ENCODE data around the gene NSUN2.
A peak's percentile ranks its signal among the peaks of the same experiment; 100 is the strongest.
"Not testable (repeated sequence)": the region's sequence is repeated elsewhere in the genome, so short reads cannot be mapped to it uniquely, and the experiment has no call there.

Gene NSUN2

GRCh38 chr5:6581559-6582426, 51.1 kb downstream of the NSUN2 start:
- DNase-seq, result no peak

DNA sequence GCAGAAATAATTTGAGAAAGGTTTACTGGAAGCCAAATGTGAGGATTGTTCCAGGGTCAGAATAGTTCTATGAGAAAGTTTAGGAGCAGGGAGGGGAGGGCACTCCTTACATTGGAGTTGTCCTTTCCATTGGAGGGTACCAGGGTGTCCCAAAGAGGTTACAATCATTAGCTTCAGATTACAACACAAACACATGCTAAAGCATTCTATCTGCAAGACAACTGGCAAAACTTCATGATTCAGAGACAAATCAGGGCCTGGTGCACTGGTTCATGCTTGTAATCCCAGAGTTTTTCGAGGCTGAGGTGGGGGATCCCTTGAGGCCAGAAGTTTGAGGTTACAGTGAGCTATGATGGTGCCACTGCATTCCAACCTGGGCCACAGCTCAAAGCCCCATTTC, 51.8 kb downstream of the NSUN2 start:
- no peak for DNase-seq

DNA sequence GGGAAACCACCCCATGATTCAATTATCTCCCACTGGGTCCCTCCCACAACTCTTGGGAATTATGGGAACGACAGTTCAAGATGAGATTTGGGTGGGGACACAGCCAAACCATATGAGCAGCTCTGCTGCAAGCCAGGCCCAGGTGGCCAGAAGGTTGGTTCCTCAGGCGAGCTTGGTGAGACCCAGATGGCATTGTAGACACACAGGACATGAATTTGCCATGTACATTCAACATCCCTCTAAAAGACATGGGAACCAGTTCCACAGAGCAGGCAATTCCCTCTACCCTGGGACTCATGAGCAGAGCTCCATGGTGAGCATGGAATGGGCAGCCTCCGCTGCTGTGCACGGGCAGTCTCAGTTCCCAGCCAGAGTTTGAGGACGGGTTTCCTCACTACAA, 53.3 kb downstream of the NSUN2 start:
- DNase-seq, result no peak

DNA sequence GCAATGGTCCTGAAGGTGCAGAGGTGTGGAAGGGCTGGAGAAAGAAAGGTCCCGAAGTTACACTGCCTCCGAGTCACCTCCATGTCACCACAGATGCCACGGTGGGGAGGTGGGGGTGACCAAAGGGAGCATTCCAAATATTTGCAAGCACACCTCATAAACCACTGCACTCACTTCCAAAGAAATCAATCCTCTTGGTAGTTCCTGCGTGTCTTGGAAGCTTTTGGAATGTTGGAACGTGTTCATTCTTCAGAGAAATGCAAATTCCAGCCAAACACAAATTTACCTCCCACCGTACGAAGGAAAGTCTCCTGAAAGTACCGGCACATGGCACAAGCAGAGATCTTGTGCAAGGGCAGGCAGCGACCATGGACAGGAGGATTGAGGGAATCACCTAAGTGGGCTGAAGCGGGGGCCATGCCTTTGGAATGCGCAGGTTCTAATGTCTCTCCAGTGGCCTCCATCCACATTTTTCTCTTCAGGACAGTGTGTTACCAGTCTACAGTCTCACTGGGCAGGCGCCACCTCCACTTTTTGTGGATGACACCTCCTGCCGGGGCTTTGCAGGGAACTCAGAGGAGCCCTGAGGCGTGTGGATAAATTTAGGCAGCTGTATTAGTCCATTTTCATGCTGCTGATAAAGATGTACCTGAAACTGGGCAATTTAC, 54.0 kb downstream of the NSUN2 start:
- no peak for DNase-seq

DNA sequence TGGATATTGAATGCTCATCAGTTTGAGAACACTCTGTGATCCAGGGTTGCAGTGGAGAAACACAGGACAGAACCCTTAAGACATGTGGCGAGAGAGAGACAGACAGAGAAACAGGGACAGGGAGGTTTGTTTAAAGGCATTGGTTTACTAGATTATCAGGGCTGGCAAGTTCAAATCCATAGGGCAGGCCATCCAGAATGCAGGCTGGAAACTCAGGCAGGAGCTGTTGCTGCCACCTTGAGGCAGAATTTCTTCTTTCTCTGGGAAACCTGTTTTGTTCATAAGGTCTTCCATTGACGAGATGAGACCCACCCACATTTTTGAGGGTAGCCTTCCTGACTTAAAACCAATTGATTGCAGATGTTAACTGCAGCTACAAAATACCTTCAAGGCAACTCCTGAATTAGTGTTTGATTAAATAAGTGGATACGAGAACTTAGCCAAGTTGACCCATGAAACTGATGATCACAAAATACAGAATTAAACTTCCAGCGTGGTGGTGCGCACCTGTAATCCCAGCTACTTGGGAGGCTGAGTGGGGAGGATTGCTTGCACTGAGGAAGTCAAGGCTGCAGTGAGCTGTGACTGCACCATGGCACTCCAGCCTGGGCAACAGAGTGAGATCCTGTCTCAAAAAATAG, 55.9 kb downstream of the NSUN2 start:
- peak; percentile 11 to 14 for DNase-seq

- peak; percentile 43 to 63 for DNase-seq
Observed at GRCh38 chr5:6574537-6575245, 58.2 kb downstream of the NSUN2 start.

- no peak for DNase-seq
Observed at GRCh38 chr5:6574111-6574510, 58.7 kb downstream of the NSUN2 start.

DNA sequence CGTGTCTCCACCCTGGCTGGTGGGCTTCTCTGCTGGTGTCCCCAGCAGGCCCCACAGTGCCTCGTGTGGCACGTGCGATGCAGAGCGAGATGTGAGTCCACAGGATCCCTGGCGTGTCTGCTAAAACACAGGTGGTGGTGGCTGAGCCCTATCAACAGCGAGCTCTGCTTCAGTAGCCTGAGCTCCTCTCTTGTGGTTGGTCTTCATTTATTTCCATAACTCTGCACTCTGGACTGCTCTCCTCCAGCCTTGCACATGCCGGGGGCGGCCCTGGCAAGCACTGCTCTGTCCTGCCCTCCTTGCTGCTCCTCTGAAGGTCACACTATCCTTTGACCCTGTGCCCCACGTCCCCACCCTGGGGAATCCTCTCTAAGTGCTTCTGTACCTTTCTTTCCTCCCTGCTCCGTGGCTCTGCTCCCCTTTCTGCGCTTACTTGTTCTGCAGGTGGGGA, 59.2 kb downstream of the NSUN2 start:
- DNase-seq, result no peak

- no peak for DNase-seq
Observed at GRCh38 chr5:6572825-6573380, 59.9 kb downstream of the NSUN2 start.

DNA sequence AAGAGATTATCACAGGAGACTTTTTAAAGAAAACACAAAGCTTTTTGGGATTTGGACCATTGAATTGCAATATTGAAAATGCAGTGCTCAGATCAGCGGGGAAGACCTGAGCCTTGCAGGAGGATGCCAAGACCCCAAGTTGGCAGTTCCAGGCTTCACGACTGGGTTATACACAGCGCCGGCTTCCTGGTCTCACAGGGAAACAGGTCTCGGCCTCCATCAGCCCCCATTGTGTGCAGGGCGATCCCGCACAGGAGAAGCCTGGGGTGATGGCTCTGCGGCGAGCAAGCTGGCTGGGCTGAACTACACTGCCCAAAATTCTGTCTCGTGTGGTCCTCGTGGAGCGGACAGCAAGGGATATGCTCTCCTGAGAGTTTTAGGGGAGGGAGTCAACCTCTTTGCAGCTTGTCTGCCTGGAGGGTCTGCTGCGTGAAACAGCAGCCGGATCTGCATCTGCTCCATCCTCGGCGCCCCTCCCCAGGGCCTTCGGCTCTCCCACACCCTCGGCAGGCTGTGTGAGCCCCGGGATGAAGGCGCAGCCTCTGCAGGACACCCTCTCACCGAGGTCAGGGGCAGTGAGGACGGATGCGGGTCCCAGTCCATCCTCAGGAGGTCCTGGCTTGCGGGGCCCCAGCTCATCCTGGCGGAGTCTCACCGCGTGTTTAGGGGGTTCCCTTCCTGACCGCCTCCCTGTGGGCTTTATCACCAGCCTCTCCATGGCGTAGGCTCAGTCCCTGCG, 60.6 kb downstream of the NSUN2 start:
- DNase-seq, result no peak

GRCh38 chr5:6571607-6572006, 61.2 kb downstream of the NSUN2 start:
- not testable (repeated sequence) for DNase-seq

DNA sequence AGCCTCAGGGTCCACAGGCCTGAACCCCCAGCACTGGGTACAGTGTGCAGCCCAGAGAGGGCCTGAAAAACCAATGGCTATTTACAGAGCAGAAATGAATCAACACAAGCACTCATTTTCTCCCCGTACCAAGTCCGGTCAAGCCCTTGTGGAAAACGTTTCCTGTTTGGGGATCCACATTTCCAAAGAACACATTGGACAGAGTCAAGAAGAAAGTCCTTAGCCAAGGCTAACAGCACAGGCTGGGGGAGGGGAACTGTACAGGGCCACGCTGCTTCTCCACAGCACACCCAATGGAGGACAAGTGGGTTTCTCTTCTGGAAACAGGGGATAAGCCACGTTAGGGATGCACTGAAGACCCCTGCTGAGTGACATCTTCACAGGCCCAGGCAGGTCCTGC, 62.3 kb downstream of the NSUN2 start:
- DNase-seq, result no peak

- no peak for DNase-seq
Observed at GRCh38 chr5:6568889-6569288, 64.0 kb downstream of the NSUN2 start.

DNA sequence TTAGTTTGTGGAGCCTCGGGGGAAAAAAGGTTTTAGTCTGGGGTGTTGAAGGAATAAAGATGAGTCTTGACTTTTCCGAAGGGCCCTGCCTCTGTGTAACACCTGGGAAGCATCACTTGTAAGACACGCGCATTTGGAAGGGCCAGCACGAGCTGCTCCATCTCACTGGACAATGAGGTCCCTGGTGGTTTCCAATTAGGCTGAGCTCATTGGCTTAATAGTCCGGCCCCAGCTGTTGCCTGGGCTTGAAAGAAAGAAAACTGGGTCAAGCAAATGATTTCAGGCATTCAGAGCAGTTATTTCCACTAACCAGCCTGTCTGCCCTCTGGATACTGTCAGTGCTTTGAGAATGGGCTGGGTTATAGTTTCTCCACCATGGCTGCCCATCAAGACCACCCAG, 64.5 kb downstream of the NSUN2 start:
- DNase-seq, result no peak

DNA sequence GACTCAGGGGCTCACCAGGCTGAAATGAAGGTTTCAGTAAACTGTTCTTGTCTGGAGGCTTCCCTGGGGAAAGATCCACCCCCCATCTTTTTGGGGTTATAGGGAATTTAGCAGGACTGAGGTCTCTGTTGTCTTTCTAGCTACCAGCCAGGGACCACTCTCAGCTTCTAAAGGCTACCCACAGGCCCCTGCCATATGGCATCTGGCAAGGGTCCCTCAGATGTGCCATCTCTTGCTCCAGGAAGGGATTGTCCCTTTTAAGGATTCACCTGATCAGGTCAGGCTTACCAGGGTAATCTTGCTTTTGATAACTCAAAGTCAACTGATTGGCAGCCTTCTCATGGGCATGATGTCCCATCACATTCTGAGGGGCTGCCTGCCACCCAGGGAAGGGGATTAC, 65.0 kb downstream of the NSUN2 start:
- DNase-seq, result no peak

GRCh38 chr5:6567068-6567467, 65.8 kb downstream of the NSUN2 start:
- DNase-seq, result no peak

DNA sequence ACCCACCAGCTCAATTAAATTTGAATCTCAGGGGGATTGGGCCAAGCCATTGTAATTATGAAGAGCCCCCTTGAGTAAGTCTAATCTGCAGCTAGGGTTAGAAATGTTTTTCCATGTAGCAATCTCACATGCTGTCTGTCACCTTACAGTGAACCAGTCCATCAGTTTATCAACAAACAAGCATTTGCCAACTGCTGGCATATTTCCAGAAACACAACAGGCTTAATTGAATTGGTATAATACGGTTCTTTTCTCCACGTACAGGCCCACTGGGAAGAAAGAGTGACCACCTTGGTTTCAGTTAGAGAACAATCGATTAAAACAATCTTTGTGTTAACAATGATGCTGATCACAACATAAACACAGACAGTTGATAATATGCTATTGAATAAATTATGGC, 67.4 kb downstream of the NSUN2 start:
- no peak for DNase-seq

GRCh38 chr5:6557807-6558575, 74.9 kb downstream of the NSUN2 start:
- no peak for DNase-seq

DNA sequence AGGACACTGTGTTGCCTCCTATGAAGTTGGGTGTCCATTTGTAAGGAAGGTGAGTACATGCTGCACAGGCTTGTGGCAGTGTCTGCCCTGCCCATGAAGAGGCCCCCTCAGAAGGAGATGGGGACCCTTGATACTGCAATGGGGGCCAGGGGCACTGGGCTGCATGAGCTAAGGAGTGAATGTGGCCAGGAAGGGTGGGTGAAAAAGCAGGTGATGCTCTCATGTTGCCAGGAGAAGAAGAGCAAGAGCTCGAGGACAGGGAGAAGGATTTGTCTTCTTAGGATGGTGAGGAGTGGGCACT, 76.1 kb downstream of the NSUN2 start:
- DNase-seq, result no peak

DNA sequence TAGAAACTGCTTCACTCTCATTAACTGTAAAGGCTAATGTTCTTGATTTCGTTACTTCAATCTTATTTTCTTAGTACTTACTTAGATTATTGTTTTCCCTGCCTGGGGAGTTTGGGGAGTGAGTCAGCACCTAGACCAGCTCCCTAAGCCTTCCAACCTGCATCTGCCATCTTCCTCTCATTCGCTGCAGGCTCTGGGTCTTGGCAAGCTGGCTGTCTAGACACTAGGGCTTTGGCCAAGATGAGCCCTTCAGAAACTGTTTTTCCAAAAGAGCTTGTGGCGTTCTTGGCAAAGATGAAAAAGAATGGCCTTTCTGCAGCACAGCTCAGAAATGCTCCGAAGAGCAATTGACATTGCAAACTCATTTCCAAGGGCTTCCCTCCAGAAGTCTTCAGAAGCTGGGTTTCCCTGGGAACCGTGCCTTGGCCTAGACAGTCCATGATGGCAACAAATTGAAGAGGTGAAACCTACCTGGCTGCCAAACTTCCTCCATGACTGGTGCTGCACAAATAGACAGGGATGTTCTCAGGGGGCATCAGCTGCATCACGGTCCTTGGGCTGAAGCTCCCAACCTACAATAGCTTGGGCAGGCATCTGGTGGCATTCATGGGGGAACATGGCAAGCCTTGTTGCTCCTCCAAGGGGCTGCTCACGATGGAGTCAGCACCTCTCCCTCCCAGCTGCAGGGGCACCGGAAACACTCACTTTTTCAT, 76.6 kb downstream of the NSUN2 start:
- no peak for DNase-seq

DNA sequence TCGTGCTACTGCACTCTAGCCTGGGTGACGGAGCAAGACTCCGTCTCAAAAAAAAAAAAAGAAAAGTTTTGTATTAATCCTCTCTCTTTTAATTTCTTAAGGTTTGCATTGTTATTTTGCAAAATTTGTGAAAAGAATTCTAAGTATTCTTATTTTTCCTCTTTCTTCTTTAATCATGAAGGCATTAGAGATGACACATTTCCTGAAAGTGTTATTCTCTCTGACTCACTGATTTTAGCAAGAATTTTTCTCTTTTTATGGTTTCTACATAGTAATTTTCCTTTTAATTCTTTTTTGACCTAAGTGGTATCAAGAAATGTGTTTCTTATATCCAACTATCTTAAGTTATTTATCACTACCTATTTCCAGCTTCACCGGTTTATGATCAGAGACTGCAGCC, 78.0 kb downstream of the NSUN2 start:
- DNase-seq, result no peak
